ENCODE results near the gene MAML2.
"Not testable (repeated sequence)": the region's sequence is repeated elsewhere in the genome, so short reads cannot be mapped to it uniquely, and the experiment has no call there.

Gene MAML2

DNA sequence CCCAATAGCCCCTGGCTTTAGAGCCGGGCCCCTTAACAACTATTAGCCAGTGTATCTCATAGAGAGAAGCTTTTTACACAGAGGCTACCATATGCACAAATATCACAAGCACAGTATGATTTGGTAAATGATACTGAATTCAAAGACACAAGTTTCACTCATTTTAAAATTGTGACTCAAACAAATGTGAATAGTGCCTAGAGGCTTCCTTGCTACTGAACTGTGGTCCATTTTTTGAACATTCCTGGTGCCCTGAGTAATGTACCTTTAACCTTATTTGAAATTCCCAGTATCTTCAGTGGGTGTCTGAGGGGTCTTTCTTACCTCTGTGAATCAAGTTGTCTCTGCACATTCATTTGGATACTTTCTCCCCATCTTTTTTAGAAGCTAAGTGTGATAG is 156.2 kb downstream of the MAML2 start:
- TF ChIP-seq, protein P1, sequence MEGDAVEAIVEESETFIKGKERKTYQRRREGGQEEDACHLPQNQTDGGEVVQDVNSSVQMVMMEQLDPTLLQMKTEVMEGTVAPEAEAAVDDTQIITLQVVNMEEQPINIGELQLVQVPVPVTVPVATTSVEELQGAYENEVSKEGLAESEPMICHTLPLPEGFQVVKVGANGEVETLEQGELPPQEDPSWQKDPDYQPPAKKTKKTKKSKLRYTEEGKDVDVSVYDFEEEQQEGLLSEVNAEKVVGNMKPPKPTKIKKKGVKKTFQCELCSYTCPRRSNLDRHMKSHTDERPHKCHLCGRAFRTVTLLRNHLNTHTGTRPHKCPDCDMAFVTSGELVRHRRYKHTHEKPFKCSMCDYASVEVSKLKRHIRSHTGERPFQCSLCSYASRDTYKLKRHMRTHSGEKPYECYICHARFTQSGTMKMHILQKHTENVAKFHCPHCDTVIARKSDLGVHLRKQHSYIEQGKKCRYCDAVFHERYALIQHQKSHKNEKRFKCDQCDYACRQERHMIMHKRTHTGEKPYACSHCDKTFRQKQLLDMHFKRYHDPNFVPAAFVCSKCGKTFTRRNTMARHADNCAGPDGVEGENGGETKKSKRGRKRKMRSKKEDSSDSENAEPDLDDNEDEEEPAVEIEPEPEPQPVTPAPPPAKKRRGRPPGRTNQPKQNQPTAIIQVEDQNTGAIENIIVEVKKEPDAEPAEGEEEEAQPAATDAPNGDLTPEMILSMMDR (IDR thresholded peaks at IDR 0.05; ENCODE audit: insufficient read depth, low read depth, low read length, missing control alignments), result no peak
- peak; percentile 41 for DNase-seq (ENCODE audit: low read depth)
- H3K4me3 ChIP-seq (ENCODE audit: low read length), result no peak overlapping the region

DNA sequence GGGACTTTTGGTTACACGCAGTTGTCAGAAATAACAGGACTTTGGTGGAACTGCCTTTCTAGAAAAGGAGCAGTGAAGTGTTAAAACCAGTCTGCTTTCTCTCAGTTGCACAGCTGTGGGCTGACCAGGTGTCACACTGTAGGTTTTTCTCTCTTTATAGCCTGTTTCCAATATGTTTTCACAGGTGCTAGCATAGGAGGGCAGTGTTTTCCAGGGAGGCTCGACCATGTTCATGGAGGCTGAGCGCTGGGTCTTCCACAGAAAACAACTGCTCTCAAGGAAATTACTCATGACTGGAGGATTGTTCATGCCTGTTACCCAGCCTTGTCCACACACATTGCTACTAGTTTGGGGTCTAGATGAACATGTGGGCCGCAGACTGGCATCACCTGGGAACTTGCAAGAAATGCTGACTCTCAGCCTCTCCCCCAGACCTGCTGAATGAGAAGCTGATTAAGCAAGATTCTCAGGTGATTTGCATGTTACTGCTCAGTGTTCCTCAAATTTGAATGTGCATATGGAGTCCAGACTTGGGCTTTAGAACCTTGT is 157.7 kb downstream of the MAML2 start:
- no peak for DNase-seq (ENCODE audit: low read depth)
- no peak overlapping the region for H3K4me3 ChIP-seq (ENCODE audit: low read length)
- TF ChIP-seq, protein P1 (IDR thresholded peaks at IDR 0.05; ENCODE audit: insufficient read depth, low read depth, low read length, missing control alignments), result no peak

DNA sequence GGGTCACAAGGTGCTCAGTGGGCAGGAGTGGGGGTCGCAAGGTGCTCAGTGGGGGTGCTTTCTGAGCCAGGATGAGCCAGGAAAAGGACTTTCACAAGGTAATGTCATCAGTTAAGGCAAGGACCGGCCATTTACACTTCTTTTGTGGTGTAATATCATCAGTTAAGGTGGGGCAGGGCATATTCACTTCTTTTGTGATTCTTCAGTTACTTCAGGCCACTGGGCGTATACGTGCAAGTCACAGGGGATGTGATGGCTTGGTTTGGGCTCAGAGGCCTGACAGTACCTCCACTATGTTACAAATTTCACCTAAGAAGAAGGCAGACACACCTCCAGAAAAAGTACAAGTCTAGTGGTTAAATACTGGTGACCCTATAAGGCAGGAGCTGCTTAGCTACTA is 162.1 kb downstream of the MAML2 start:
- not testable (repeated sequence) for DNase-seq (ENCODE audit: low read depth); H3K4me3 ChIP-seq (ENCODE audit: low read length)

DNA sequence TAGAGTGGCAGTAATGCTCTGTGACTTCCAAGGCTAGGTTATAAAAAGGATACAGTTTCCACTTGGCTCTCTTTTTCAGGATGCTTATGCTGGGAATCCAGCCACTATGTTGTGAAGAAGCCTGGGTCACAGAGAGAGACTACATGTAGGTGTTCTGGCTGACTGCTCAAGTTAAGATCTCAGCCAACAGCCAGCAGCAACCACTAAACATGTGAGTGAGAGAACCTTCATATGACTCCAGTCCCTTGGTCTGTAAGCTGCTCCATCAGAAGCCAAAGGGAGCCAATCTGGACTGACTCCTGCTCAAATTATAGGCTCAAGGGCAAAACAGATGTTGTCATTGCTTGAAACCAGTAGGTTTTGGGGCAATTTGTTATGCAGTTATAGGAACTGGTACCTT is 162.7 kb downstream of the MAML2 start:
- TF ChIP-seq, protein P1 (IDR thresholded peaks at IDR 0.05; ENCODE audit: insufficient read depth, low read depth, low read length, missing control alignments), result no peak

DNA sequence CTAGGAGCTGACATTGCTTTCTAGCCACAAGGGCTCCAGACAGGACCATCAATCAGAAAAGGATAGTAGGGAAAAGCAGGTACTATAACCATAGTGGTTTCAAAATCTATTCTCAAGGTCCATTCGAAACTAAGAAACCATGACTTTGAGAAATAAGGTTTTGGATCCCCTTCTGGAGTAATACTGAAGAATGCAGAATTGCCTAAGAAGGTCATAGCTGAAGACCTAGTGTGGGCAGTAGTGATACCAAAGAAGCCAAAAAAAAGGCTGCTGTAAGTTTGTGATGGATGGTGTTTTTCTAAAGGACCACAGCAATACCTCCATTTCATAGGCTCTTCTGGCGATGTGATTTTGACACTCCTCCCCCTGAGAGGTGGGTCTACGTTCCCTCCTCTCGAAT is 163.1 kb downstream of the MAML2 start:
- H3K4me3 ChIP-seq (ENCODE audit: low read length), result no peak overlapping the region
- no peak for DNase-seq (ENCODE audit: low read depth)
- TF ChIP-seq, protein P1 (IDR thresholded peaks at IDR 0.05; ENCODE audit: insufficient read depth, low read depth, low read length, missing control alignments), result no peak

More for the DNA sequence above, 162.7 kb downstream of the MAML2 start:
- no peak overlapping the region for H3K4me3 ChIP-seq (ENCODE audit: low read length)
- no peak for DNase-seq (ENCODE audit: low read depth)

DNA sequence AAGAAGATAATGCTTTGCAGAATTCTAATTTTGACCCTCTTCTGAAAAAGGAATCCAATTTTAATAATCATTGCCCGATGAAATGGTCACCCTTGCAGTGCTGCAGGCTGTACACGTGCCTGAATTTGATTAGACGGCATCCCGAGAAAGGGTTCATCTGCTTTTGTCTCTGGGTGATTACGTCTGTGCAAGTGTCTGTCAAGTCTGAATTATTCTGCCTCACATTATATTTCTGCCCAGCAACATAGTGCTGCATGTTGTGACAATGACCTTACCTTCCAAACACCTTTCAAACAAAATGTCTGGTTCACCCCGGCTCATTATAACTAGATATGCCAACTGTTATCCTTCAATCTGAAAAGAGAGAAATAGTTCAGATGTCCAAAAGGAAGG is 164.1 kb downstream of the MAML2 start:
- no peak overlapping the region for H3K4me3 ChIP-seq (ENCODE audit: low read length)
- TF ChIP-seq, protein P1 (IDR thresholded peaks at IDR 0.05; ENCODE audit: insufficient read depth, low read depth, low read length, missing control alignments), result no peak
- no peak for DNase-seq (ENCODE audit: low read depth)

DNA sequence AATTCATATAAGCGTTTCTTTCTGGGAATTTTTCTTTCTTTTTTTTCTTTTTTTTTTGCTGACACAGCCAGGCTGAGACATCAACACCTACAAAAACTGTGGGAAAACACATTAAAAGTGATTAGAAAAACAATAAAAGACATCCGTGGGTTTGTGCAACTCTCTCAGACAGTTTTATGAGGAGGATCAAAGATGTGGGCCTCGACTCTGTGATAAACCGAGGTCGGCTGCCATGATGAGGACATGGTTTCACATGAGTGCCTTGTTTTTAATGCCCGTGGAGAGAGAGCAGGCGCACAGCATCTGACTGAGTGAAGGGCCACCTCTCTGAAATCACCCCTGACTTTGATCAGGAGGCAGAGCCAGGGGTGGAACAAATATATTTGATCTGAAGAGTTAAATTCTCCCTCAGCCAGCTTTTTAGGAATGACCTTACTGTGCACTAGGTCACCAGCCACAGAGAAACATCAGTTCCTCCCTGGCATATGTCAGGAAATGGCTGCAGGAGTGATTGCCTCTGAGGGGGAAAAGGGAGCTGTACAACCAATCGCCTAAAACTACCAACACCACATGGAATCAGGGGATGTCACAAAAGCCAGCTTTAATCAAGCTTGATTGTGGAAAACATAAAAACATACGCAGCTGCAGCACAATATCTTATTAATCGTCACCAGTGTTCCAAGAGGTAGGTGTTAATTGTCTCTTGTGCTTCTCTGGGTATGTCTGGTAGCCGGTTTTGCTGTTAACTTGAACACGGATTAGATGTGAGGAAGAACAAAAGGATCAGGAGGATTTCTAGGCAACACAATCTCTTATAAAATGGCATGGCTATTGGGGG is 164.7 kb downstream of the MAML2 start:
- no peak for DNase-seq (ENCODE audit: low read depth)
- no peak overlapping the region for H3K4me3 ChIP-seq (ENCODE audit: low read length)
- TF ChIP-seq, protein P1 (IDR thresholded peaks at IDR 0.05; ENCODE audit: insufficient read depth, low read depth, low read length, missing control alignments), result no peak
